ENCODE data around the gene SEMA5A.

- no peak for TF ChIP-seq CTCF (IDR thresholded peaks at IDR 0.05)
- no peak for TF ChIP-seq POLR2A (IDR thresholded peaks at IDR 0.05)
Observed at GRCh38 chr5:9196403-9197227, 349.3 kb downstream of the SEMA5A start.

Data from uterus (tissue), 2 donors.